Tibial artery (tissue), 4 donors: Measurements from ENCODE around the gene KDF1.
A peak's percentile ranks its signal among the peaks of the same experiment; 100 is the strongest.
"Not testable (repeated sequence)": the region's sequence is repeated elsewhere in the genome, so short reads cannot be mapped to it uniquely, and the experiment has no call there.

Experiments used
- DNase-seq, 2 donors: peaks; one replicate each; pipeline ENCODE4 v3.0.0-alpha.2; 2019
- H3K27ac ChIP-seq, 2 donors: fragments of 200-600 bp; sonication (generic) in 1 of 2; 1 replicate in 1 of 2; 2 replicates in 1 of 2; pipeline ENCODE4 v1.5.1; 2018 to 2019; ENCODE audit warnings: mild to moderate bottlenecking in 1 of 2
- H3K27me3 ChIP-seq, 2 donors: fragments of 200-600 bp; sonication (generic) in 1 of 2; one replicate each; pipeline versions ENCODE4 v1.5.1 to v1.6.0; 2016 to 2019
- H3K36me3 ChIP-seq, 3 donors: fragments of 200-600 bp; sonication (generic) in 2 of 3; one replicate each; pipeline ENCODE4 v1.5.1; 2016 to 2019; ENCODE audit warnings: mild to moderate bottlenecking in 2 of 3
- H3K4me1 ChIP-seq, 4 donors: fragments of 200-600 bp; sonication (generic) in 2 of 4; 1 replicate in 3 of 4; 2 replicates in 1 of 4; pipeline ENCODE4 v1.5.1; 2016 to 2019
- H3K4me3 ChIP-seq, 2 donors: fragments of 200-600 bp; sonication (generic) in 1 of 2; 1 replicate in 1 of 2; 2 replicates in 1 of 2; pipeline ENCODE4 v1.5.1; 2018 to 2019; ENCODE audit warnings: mild to moderate bottlenecking in 2 of 2
- H3K9me3 ChIP-seq, 3 donors: fragments of 200-600 bp; sonication (generic) in 1 of 3; one replicate each; pipeline ENCODE4 v1.5.1; 2016 to 2019
- CTCF ChIP-seq, 2 experiments: fragments of 200-600 bp in 1 of 2; fragments of 450-650 bp in 1 of 2; IDR thresholded peaks; one replicate each; pipeline ENCODE4 v1.5.1; 2017 to 2019; ENCODE audit warnings: antibody characterized with exemption in 2 of 2, mild to moderate bottlenecking in 1 of 2, moderate library complexity in 1 of 2
- intact Hi-C: fragments of 100-400 bp; cut with DNase I; formaldehyde crosslinking; loops from one replicate; pipeline ENCODE4 v1.15.0; 2023; ENCODE audit warnings: low total_unique reads

KDF1 gene

GRCh38 chr1:26994787-26995517 is 34.7 kb upstream of the KDF1 start:
- DNase-seq = no peak
- Histone ChIP-seq H3K27ac (peak overlapping the region; percentile 67 to 70), H3K27me3 (peaks cover 0 to 24% of the 10 kb centered on the region in 2 donors), H3K4me3 (peak overlapping the region; percentile 66 to 91), H3K9me3 (no peaks in the 10 kb centered on the region), H3K36me3 (no peaks in the 10 kb centered on the region), H3K4me1 (peaks cover 0 to 65% (median 48%) of the 10 kb centered on the region in 4 donors)
- TF ChIP-seq CTCF (IDR thresholded peaks at IDR 0.05) = no peak
- intact Hi-C loops = loop anchor here (5.0 kb wide), 2 partner anchors 37 to 287 kb away; no protein-coding TSS in a partner anchor

GRCh38 chr1:26994020-26994786 is 33.9 kb upstream of the KDF1 start:
- DNase-seq = no peak
- TF ChIP-seq CTCF (IDR thresholded peaks at IDR 0.05) = no peak
- peak overlapping the region; percentile 67 to 70 for H3K27ac ChIP-seq
- intact Hi-C loops = loop anchor here (5.0 kb wide), 1 partner anchor 288 kb away; no protein-coding TSS in a partner anchor
- peaks cover 0 to 60% (median 41%) of the 10 kb centered on the region in 4 donors for H3K4me1 ChIP-seq
- peaks cover 0 to 24% of the 10 kb centered on the region in 2 donors for H3K27me3 ChIP-seq
- H3K36me3 ChIP-seq = no peaks in the 10 kb centered on the region
- H3K4me3 ChIP-seq = peak overlapping the region; percentile 66 to 91
- no peaks in the 10 kb centered on the region for H3K9me3 ChIP-seq

GRCh38 chr1:26993237-26994019 is 33.2 kb upstream of the KDF1 start, which contains the start of gene TRNP1:
TSS of gene TRNP1 (plus strand) at chr1:26993692. CDS start at chr1:26993787, 95 bp downstream.
- Histone ChIP-seq H3K4me1 (peaks cover 0 to 52% (median 34%) of the 10 kb centered on the region in 4 donors), H3K4me3 (peak within 1 kb of the TSS; percentile 66 to 91), H3K27ac (peak within 1 kb of the TSS; percentile 67 to 70), H3K9me3 (no peaks in the 10 kb centered on the region), H3K36me3 (no peaks in the 10 kb centered on the region), H3K27me3 (peaks cover 0 to 24% of the 10 kb centered on the region in 2 donors)
- intact Hi-C loops = loop anchor here (5.0 kb wide), 1 partner anchor 289 kb away; no protein-coding TSS in a partner anchor
- no peak for TF ChIP-seq CTCF (IDR thresholded peaks at IDR 0.05)
- DNase-seq = peak; percentile 58 to 79

- H3K4me3 ChIP-seq = no peak overlapping the region
- H3K27me3 ChIP-seq = peaks cover 0 to 29% of the 10 kb centered on the region in 2 donors
- no peak overlapping the region for H3K27ac ChIP-seq
- H3K36me3 ChIP-seq = no peaks in the 10 kb centered on the region
- no peak for DNase-seq
- no peaks in the 10 kb centered on the region for H3K9me3 ChIP-seq
- TF ChIP-seq CTCF (IDR thresholded peaks at IDR 0.05) = no peak
- intact Hi-C loops = loop anchor here (5.0 kb wide), 1 partner anchor 291 kb away; no protein-coding TSS in a partner anchor
- peaks cover 0 to 34% (median 21%) of the 10 kb centered on the region in 4 donors for H3K4me1 ChIP-seq
Observed at GRCh38 chr1:26991310-26992116, 31.2 kb upstream of the KDF1 start.

GRCh38 chr1:26989403-26990109 is 29.3 kb upstream of the KDF1 start:
- H3K36me3 ChIP-seq, DNase-seq, H3K27ac ChIP-seq, H3K9me3 ChIP-seq, H3K4me3 ChIP-seq: not testable (repeated sequence)
- H3K4me1 ChIP-seq = peaks cover 0 to 15% (median 11%) of the 10 kb centered on the region in 4 donors
- intact Hi-C loops = loop anchor here (5.0 kb wide), 1 partner anchor 293 kb away; no protein-coding TSS in a partner anchor
- peaks cover 0 to 35% of the 10 kb centered on the region in 2 donors for H3K27me3 ChIP-seq
